ENCODE measurements around the gene EEA1.

Gene EEA1

DNA sequence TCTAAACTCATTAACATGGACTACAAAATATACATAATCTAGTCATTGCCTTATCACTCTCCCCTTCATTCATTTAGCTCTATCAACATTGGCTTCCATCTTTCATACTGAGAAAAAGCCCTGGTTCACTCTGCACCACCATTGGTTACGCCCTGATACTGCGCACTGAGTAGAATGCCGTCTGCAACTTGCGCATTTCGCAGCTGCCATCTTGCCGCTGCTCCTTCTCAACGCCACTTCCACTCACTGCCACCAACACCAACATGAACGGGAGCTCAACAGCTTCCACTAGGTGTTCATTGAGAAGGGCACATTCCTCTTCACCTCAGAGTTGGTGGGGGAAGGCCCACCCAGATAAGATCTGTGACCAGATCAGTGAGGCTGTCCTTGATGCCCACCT, 71.3 kb downstream of the EEA1 start:
- no peak overlapping the region for H3K4me3 ChIP-seq (ENCODE audit: low read depth, low read length)
- POLR2A ChIA-PET = no interaction called here
- DNase-seq (ENCODE audit: low read depth, low spot score) = no peak
- CTCF ChIA-PET = no interaction called here
- TF ChIP-seq, protein P1, sequence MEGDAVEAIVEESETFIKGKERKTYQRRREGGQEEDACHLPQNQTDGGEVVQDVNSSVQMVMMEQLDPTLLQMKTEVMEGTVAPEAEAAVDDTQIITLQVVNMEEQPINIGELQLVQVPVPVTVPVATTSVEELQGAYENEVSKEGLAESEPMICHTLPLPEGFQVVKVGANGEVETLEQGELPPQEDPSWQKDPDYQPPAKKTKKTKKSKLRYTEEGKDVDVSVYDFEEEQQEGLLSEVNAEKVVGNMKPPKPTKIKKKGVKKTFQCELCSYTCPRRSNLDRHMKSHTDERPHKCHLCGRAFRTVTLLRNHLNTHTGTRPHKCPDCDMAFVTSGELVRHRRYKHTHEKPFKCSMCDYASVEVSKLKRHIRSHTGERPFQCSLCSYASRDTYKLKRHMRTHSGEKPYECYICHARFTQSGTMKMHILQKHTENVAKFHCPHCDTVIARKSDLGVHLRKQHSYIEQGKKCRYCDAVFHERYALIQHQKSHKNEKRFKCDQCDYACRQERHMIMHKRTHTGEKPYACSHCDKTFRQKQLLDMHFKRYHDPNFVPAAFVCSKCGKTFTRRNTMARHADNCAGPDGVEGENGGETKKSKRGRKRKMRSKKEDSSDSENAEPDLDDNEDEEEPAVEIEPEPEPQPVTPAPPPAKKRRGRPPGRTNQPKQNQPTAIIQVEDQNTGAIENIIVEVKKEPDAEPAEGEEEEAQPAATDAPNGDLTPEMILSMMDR (IDR thresholded peaks at IDR 0.05; ENCODE audit: insufficient read depth, low read length, missing control alignments) = no peak

DNA sequence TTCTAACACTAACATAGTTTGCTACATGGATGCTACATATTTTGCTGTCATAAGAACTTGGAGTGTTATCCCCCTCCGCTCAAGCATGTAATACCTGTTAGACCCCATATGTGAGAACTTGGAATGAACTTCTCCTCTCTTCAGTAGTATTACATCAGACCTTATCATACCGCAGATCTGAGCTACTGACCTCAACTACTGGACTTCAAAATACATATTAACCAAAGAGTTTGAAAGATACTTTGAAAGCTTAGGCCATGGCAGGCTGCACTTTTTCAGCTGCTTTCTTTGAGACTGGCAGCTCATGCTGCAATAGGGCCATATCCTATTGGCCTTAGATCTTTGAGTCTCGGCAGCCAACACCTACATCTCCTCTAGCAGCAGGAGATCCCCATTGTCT, 74.8 kb downstream of the EEA1 start:
- POLR2A ChIA-PET = no interaction called here
- no peak overlapping the region for H3K4me3 ChIP-seq (ENCODE audit: low read depth, low read length)
- no peak for DNase-seq (ENCODE audit: low read depth, low spot score)
- TF ChIP-seq, protein P1 (IDR thresholded peaks at IDR 0.05; ENCODE audit: insufficient read depth, low read length, missing control alignments) = no peak
- CTCF ChIA-PET = interaction anchor here (0.5 to 0.8 kb wide), 2 partner anchors 24 to 909 kb away, joined by 3 read pairs; no protein-coding TSS in a partner anchor

DNA sequence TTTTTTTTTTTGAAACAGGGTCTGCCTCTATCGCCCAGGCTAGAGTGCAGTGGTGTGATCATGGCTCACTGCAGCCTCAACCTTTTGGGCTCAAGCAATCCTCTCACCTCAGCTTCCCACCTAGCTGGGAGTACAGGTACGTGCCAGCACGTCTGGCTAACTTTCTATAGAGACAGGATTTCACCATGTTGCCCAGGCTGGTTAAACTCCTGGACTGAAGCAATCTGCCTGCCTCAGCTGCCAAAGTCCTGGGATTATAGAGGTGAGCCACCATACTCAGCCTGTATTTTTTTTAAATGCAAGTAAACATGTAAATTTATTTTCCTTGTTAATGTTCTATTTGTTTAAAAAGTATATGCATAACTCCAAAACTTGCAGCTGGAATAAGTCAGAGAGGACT, 80.4 kb downstream of the EEA1 start:
- POLR2A ChIA-PET = no interaction called here
- CTCF ChIA-PET = no interaction called here
- DNase-seq (ENCODE audit: low read depth, low spot score) = no peak
- no peak overlapping the region for H3K4me3 ChIP-seq (ENCODE audit: low read depth, low read length)
- TF ChIP-seq, protein P1 (IDR thresholded peaks at IDR 0.05; ENCODE audit: insufficient read depth, low read length, missing control alignments) = no peak

DNA sequence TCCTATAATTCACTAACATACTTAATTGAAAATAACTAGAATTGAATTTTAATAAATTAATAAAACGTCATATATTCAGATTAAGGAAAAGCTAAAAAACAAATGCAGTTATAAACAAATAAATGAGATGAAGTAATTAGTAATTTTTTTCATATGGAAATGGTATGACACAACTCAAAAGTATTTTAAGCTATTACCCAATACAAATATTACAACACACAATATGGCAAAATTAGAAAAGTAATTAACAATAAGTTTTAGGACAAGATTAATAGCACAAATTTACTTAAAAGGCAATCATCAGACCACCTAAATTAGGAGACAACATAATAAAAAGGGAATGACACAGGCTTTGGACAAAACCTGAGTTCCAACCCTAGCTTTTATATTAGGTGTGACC, 81.7 kb downstream of the EEA1 start:
- DNase-seq (ENCODE audit: low read depth, low spot score) = no peak
- TF ChIP-seq, protein P1 (IDR thresholded peaks at IDR 0.05; ENCODE audit: insufficient read depth, low read length, missing control alignments) = no peak
- H3K4me3 ChIP-seq (ENCODE audit: low read depth, low read length) = no peak overlapping the region
- ChIA-PET CTCF (no interaction called here), POLR2A (no interaction called here)

DNA sequence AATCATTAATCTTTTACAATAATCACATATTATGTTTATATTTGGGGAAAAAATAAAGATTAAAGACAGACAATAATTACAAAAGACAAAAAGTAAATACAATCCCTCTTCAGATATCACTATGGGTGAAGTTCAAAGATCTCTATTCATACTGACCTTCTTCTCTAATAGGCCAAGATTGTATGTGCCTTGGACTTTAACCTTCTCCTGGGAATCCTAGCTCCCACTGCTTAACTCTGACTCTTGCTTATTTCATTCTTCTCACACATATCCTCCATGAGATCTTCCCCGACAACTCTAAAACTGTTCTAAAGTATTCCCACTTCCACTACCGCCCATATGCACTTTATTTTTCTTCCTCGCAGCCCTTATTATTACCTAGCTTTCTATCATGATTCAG, 83.8 kb downstream of the EEA1 start:
- POLR2A ChIA-PET = no interaction called here
- TF ChIP-seq, protein P1 (IDR thresholded peaks at IDR 0.05; ENCODE audit: insufficient read depth, low read length, missing control alignments) = no peak
- CTCF ChIA-PET = no interaction called here
- no peak overlapping the region for H3K4me3 ChIP-seq (ENCODE audit: low read depth, low read length)
- DNase-seq (ENCODE audit: low read depth, low spot score) = no peak

DNA sequence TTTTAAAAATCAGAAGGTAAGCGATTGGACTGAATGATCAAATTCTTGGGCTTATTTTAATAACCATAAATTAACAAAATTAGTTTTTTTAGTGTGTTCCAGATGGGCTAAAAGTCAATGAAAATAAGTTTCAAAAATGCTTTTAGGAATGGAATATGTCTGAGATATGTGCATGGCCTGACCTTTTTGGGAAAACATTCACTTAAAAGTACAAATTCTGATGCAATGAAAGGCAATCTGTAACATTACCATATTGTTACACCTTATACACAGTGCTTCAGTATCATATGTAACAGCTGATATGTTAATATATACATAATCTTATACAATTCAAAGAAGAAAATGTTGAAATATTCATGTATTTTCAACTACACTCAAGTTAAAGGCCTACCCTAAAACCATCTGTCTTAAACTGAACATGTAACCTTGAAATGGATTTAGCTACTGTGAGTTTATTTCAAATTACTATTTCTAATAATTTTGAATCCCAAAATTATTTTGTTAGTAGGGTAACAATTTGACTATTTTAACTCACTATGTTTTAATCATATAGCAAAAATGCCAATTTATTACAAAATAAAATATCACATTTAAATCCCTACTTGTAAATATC, 84.8 kb downstream of the EEA1 start:
- H3K4me3 ChIP-seq (ENCODE audit: low read depth, low read length) = no peak overlapping the region
- DNase-seq (ENCODE audit: low read depth, low spot score) = no peak
- ChIA-PET POLR2A (no interaction called here), CTCF (no interaction called here)
- TF ChIP-seq, protein P1 (IDR thresholded peaks at IDR 0.05; ENCODE audit: insufficient read depth, low read length, missing control alignments) = no peak

Data from AG04449 (cell line).